Measurements from ENCODE around the gene PRELID1.

DNA sequence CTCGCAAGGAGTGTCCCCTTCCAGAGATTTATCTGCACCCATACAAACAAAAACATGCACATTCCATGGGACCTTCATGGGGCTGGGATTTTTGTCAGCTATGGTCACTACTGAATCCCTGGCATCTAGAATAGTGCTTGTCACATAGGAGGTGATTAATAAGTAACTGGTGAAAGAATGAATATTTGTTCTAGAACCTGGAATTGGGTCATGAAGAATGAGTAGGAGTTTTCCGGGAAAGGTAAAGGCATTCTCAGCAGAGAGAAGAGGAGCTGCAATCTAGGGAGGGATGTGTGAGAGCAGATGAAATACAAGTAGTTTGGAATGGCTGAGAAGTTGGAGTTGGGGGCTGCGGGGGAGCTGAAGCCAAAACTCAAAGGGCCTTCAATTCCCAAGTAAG, 50.7 kb downstream of the PRELID1 start:
- TF ChIP-seq EZH2 (IDR thresholded peaks at IDR 0.05; ENCODE audit: borderline replicate concordance, low read depth, low read length, poor library complexity, severe bottlenecking), result no peak
- TF ChIP-seq, protein P1, sequence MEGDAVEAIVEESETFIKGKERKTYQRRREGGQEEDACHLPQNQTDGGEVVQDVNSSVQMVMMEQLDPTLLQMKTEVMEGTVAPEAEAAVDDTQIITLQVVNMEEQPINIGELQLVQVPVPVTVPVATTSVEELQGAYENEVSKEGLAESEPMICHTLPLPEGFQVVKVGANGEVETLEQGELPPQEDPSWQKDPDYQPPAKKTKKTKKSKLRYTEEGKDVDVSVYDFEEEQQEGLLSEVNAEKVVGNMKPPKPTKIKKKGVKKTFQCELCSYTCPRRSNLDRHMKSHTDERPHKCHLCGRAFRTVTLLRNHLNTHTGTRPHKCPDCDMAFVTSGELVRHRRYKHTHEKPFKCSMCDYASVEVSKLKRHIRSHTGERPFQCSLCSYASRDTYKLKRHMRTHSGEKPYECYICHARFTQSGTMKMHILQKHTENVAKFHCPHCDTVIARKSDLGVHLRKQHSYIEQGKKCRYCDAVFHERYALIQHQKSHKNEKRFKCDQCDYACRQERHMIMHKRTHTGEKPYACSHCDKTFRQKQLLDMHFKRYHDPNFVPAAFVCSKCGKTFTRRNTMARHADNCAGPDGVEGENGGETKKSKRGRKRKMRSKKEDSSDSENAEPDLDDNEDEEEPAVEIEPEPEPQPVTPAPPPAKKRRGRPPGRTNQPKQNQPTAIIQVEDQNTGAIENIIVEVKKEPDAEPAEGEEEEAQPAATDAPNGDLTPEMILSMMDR (conservative IDR thresholded peaks at IDR 0.05; ENCODE audit: low read depth, low read length), result no peak
